Astrocyte (in vitro differentiated cells and primary cell): ENCODE data around the gene TACR1. TPM values are rescaled to one million over a fixed set of nuclear protein-coding genes. Genes with fewer than 3 reads are reported as not detected.

Experiments used
- DNase-seq: peaks from one replicate; pipeline ENCODE4 v3.0.0-alpha.2; 2010; ENCODE audit warnings: low read depth
- FAIRE-seq: peaks from 2 replicates; lab custom pipeline; 2011; peaks lifted over from hg19 to GRCh38; lab: Jason Lieb, UNC
- H2AFZ ChIP-seq: 2 replicates; pipeline ENCODE4 v1.6.0; 2012; ENCODE audit warnings: low read depth, low read length, inconsistent platforms
- H3K27ac ChIP-seq: 2 replicates; pipeline ENCODE4 v1.5.1; 2011; ENCODE audit warnings: low read depth, low read length, inconsistent platforms
- H3K27me3 ChIP-seq: 2 replicates; pipeline ENCODE4 v1.6.0; 2011; ENCODE audit warnings: low read length, inconsistent platforms; ENCODE audit not compliant: insufficient read depth
- H3K36me3 ChIP-seq: 2 replicates; pipeline ENCODE4 v1.5.1; 2011; ENCODE audit warnings: low read length, inconsistent platforms; ENCODE audit not compliant: insufficient read depth
- H3K4me1 ChIP-seq: 2 replicates; pipeline ENCODE4 v1.5.1; 2011; ENCODE audit warnings: low read length, inconsistent platforms; ENCODE audit not compliant: insufficient read depth
- H3K4me2 ChIP-seq: 2 replicates; pipeline ENCODE4 v1.6.0; 2012; ENCODE audit warnings: low read length, inconsistent platforms
- H3K4me3 ChIP-seq: 2 replicates; pipeline ENCODE4 v1.5.1; 2011; ENCODE audit warnings: low read depth, mild to moderate bottlenecking, low read length, inconsistent platforms; ENCODE audit not compliant: insufficient read depth
- H3K79me2 ChIP-seq: 2 replicates; pipeline ENCODE4 v1.6.0; 2012; ENCODE audit warnings: mild to moderate bottlenecking, low read length, inconsistent platforms; ENCODE audit not compliant: insufficient read depth
- H3K9ac ChIP-seq: 2 replicates; pipeline ENCODE4 v1.6.0; 2012; ENCODE audit warnings: mild to moderate bottlenecking, low read length, inconsistent platforms
- H3K9me3 ChIP-seq: 2 replicates; pipeline ENCODE4 v1.5.1; 2012; ENCODE audit warnings: low read depth, mild to moderate bottlenecking, low read length, inconsistent platforms; ENCODE audit not compliant: insufficient read depth
- H4K20me1 ChIP-seq: 2 replicates; pipeline ENCODE4 v1.6.0; 2012; ENCODE audit warnings: low read length, inconsistent platforms; ENCODE audit not compliant: insufficient read depth
- H3K27ac Mint-ChIP-seq: one replicate; pipeline ENCODE4 v1.8.0; 2021; ENCODE audit warnings: mild to moderate bottlenecking, mixed read lengths; ENCODE audit not compliant: unreplicated experiment
- H3K27me3 Mint-ChIP-seq: one replicate; pipeline ENCODE4 v1.8.0; 2021; ENCODE audit warnings: low read depth, mixed read lengths; ENCODE audit not compliant: unreplicated experiment
- H3K36me3 Mint-ChIP-seq: one replicate; pipeline ENCODE4 v1.8.0; 2021; ENCODE audit warnings: low read depth, mixed read lengths; ENCODE audit not compliant: unreplicated experiment
- H3K4me1 Mint-ChIP-seq: one replicate; pipeline ENCODE4 v1.8.0; 2021; ENCODE audit warnings: low read depth, mixed read lengths; ENCODE audit not compliant: unreplicated experiment
- H3K4me3 Mint-ChIP-seq: one replicate; pipeline ENCODE4 v1.8.0; 2021; ENCODE audit warnings: mild to moderate bottlenecking, moderate library complexity, mixed read lengths; ENCODE audit not compliant: unreplicated experiment
- H3K9me3 Mint-ChIP-seq: one replicate; pipeline ENCODE4 v1.8.0; 2021; ENCODE audit warnings: mild to moderate bottlenecking, mixed read lengths; ENCODE audit not compliant: unreplicated experiment
- EZH2 ChIP-seq: IDR thresholded peaks from 2 replicates; pipeline ENCODE4 v1.6.1; 2012; ENCODE audit warnings: mild to moderate bottlenecking, low read length, inconsistent platforms; ENCODE audit not compliant: insufficient read depth
- total RNA-seq: library from RNA; stranded (reverse); gene quantifications from 2 replicates; pipeline ENCODE4 v1.2.1, GENCODE V29; 2021
- TF ChIP-seq, protein P1 (sequence below): IDR thresholded peaks from 2 replicates; pipeline ENCODE4 v1.5.1; 2011; ENCODE audit warnings: low read depth, mild to moderate bottlenecking, inconsistent platforms, low read length, moderate library complexity; ENCODE audit not compliant: insufficient read depth

TACR1 gene
- total RNA-seq, 1 donor from 2014 or later, result not detected

DNA sequence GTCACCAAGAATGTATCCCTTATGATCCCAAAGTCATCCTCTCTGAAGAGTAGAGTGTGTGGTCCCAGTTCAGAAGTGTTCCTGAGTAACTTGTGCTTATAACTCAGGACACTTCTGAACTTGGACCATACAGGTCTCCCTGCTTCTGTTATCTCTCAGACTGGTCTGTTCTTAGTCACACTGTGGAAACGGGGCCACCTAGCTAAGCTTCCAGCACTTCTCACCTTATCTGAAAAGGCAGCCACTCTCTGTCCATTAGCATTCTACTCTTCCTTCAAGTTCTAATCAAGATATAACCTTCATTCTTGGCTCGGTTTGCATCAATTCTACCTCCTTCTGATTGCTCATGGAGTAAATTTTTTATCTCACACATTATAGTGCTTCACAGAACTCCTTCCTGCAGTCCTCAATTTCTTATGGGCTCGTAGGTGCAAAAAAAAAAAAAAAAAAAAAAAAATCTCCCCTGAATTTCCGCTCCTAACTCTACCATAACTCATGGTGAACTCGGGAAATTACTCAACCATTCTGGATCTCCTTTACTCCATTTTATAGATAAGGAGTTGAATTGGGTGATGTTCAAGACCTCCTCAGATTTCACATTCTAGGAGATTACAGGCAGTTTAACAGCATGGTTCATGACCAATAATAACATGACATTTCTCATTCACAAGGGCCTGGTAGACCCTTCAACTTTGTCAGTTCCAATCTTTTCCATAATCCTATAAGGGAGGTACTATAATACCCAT is 108.4 kb downstream of the TACR1 start:
- DNase-seq (no peak), FAIRE-seq (no peak)
- Histone ChIP-seq H3K4me3 (no peak overlapping the region), H3K79me2 (no peaks in the 10 kb centered on the region), H2AFZ (no peak overlapping the region), H4K20me1 (no peaks in the 10 kb centered on the region), H3K9ac (no peak overlapping the region), H3K4me2 (no peak overlapping the region), H3K9me3 (no peaks in the 10 kb centered on the region), H3K36me3 (no peaks in the 10 kb centered on the region), H3K4me1 (no peaks in the 10 kb centered on the region), H3K27ac (no peak overlapping the region), H3K27me3 (no peaks in the 10 kb centered on the region)
- Mint-ChIP-seq H3K27me3 (peaks cover 19% of the 10 kb centered on the region), H3K4me1 (no peaks in the 10 kb centered on the region), H3K4me3 (no peak overlapping the region), H3K36me3 (no peaks in the 10 kb centered on the region), H3K9me3 (peaks cover 3% of the 10 kb centered on the region), H3K27ac (no peak overlapping the region)
- no peak for TF ChIP-seq EZH2
- TF ChIP-seq, protein P1, sequence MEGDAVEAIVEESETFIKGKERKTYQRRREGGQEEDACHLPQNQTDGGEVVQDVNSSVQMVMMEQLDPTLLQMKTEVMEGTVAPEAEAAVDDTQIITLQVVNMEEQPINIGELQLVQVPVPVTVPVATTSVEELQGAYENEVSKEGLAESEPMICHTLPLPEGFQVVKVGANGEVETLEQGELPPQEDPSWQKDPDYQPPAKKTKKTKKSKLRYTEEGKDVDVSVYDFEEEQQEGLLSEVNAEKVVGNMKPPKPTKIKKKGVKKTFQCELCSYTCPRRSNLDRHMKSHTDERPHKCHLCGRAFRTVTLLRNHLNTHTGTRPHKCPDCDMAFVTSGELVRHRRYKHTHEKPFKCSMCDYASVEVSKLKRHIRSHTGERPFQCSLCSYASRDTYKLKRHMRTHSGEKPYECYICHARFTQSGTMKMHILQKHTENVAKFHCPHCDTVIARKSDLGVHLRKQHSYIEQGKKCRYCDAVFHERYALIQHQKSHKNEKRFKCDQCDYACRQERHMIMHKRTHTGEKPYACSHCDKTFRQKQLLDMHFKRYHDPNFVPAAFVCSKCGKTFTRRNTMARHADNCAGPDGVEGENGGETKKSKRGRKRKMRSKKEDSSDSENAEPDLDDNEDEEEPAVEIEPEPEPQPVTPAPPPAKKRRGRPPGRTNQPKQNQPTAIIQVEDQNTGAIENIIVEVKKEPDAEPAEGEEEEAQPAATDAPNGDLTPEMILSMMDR, result no peak

GRCh38 chr2:75089471-75089870 is 109.8 kb downstream of the TACR1 start:
- TF ChIP-seq, protein P1, result no peak
- no peak for TF ChIP-seq EZH2
- FAIRE-seq, result no peak

GRCh38 chr2:75088791-75089190 is 110.5 kb downstream of the TACR1 start:
- Histone ChIP-seq H3K79me2 (no peaks in the 10 kb centered on the region), H3K27ac (no peak overlapping the region), H3K9me3 (no peaks in the 10 kb centered on the region), H2AFZ (no peak overlapping the region), H4K20me1 (no peaks in the 10 kb centered on the region), H3K27me3 (no peaks in the 10 kb centered on the region), H3K4me1 (no peaks in the 10 kb centered on the region), H3K4me3 (no peak overlapping the region), H3K9ac (no peak overlapping the region), H3K36me3 (no peaks in the 10 kb centered on the region), H3K4me2 (no peak overlapping the region)
- TF ChIP-seq, protein P1, result no peak
- TF ChIP-seq EZH2, result no peak
- no peak overlapping the region for H3K4me3 Mint-ChIP-seq
- H3K36me3 Mint-ChIP-seq, result no peaks in the 10 kb centered on the region
- FAIRE-seq (no peak), DNase-seq (no peak)
- peaks cover 6% of the 10 kb centered on the region for H3K27me3 Mint-ChIP-seq
- H3K27ac Mint-ChIP-seq, result no peak overlapping the region
- H3K4me1 Mint-ChIP-seq, result no peaks in the 10 kb centered on the region
- peaks cover 5% of the 10 kb centered on the region for H3K9me3 Mint-ChIP-seq

More at GRCh38 chr2:75089471-75089870, 109.8 kb downstream of the TACR1 start:
- Mint-ChIP-seq H3K36me3 (no peaks in the 10 kb centered on the region), H3K27ac (no peak overlapping the region), H3K27me3 (peaks cover 8% of the 10 kb centered on the region), H3K4me1 (no peaks in the 10 kb centered on the region), H3K4me3 (no peak overlapping the region), H3K9me3 (peaks cover 5% of the 10 kb centered on the region)
- H3K79me2 ChIP-seq, result no peaks in the 10 kb centered on the region
- no peaks in the 10 kb centered on the region for H3K4me1 ChIP-seq
- no peak overlapping the region for H3K4me3 ChIP-seq
- no peak overlapping the region for H2AFZ ChIP-seq
- H3K9ac ChIP-seq, result no peak overlapping the region
- no peaks in the 10 kb centered on the region for H4K20me1 ChIP-seq
- no peak overlapping the region for H3K27ac ChIP-seq
- DNase-seq, result no peak
- H3K4me2 ChIP-seq, result no peak overlapping the region
- no peaks in the 10 kb centered on the region for H3K36me3 ChIP-seq
- no peaks in the 10 kb centered on the region for H3K9me3 ChIP-seq
- no peaks in the 10 kb centered on the region for H3K27me3 ChIP-seq
